ENCODE results near the gene PRR12.

GRCh38 chr19:49656456-49657109, 65.6 kb downstream of the PRR12 start:
- TF ChIP-seq POLR2A (IDR thresholded peaks at IDR 0.05) (no peak), CTCF (IDR thresholded peaks at IDR 0.05) (no peak)

Data from Peyer's patch (tissue), 4 donors.